H9 (cell line): ENCODE results near the gene PCDH9. TPM values are rescaled to one million over a fixed set of nuclear protein-coding genes. Genes with fewer than 3 reads are reported as not detected.

Experiments
- DNase-seq: peaks from one replicate; pipeline ENCODE4 v3.0.0-alpha.2; 2017
- H2AFZ ChIP-seq: one replicate; pipeline ENCODE4 v1.6.1; 2013; ENCODE audit warnings: mild to moderate bottlenecking, low read length, control low read depth, moderate library complexity
- H2AK5ac ChIP-seq: 2 replicates; pipeline ENCODE4 v1.6.1; 2013; ENCODE audit warnings: low read length, control low read depth, mixed read lengths; ENCODE audit not compliant: insufficient read length
- H2BK120ac ChIP-seq: one replicate; pipeline ENCODE4 v1.6.1; 2013; ENCODE audit warnings: low read depth, mild to moderate bottlenecking, low read length, control low read depth, inconsistent platforms; ENCODE audit not compliant: poor library complexity, severe bottlenecking
- H2BK12ac ChIP-seq: 2 replicates; pipeline ENCODE4 v1.6.1; 2013; ENCODE audit warnings: low read length, control low read depth, mixed read lengths, low read depth; ENCODE audit not compliant: insufficient read length
- H2BK15ac ChIP-seq: 2 replicates; pipeline ENCODE4 v1.6.1; 2013; ENCODE audit warnings: low read depth, low read length, control low read depth
- H2BK20ac ChIP-seq: one replicate; pipeline ENCODE4 v1.6.1; 2013; ENCODE audit warnings: low read depth, mild to moderate bottlenecking, low read length, control low read depth, inconsistent platforms; ENCODE audit not compliant: poor library complexity, severe bottlenecking
- H2BK5ac ChIP-seq: 2 replicates; pipeline ENCODE4 v1.6.1; 2013; ENCODE audit warnings: low read length, control low read depth, mixed read lengths; ENCODE audit not compliant: insufficient read length
- H3K14ac ChIP-seq: 2 replicates; pipeline ENCODE4 v1.6.1; 2013; ENCODE audit warnings: low read length, control low read depth; ENCODE audit not compliant: insufficient read depth
- H3K18ac ChIP-seq: 2 replicates; pipeline ENCODE4 v1.6.1; 2013; ENCODE audit warnings: low read depth, mild to moderate bottlenecking, mixed read lengths, low read length, control low read depth; ENCODE audit not compliant: insufficient read length
- H3K23ac ChIP-seq: 2 replicates; pipeline ENCODE4 v1.6.1; 2013; ENCODE audit warnings: low read length, control low read depth, mixed read lengths, low read depth; ENCODE audit not compliant: insufficient read length
- H3K23me2 ChIP-seq: 2 replicates; pipeline ENCODE4 v1.6.1; 2013; ENCODE audit warnings: low read depth, mild to moderate bottlenecking, mixed read lengths, low read length, control low read depth; ENCODE audit not compliant: insufficient read length, poor library complexity, severe bottlenecking
- H3K27ac ChIP-seq: 2 replicates; pipeline ENCODE4 v1.5.1; 2013; ENCODE audit warnings: low read length, control low read depth, mixed read lengths, low read depth; ENCODE audit not compliant: insufficient read length
- H3K27me3 ChIP-seq: 2 replicates; pipeline ENCODE4 v1.6.1; 2013; ENCODE audit warnings: low read length, control low read depth, inconsistent platforms; ENCODE audit not compliant: insufficient read depth
- H3K4ac ChIP-seq: 2 replicates; pipeline ENCODE4 v1.6.1; 2013; ENCODE audit warnings: low read depth, mild to moderate bottlenecking, control low read depth, inconsistent platforms, low read length, moderate library complexity
- H3K4me1 ChIP-seq: 2 replicates; pipeline ENCODE4 v1.6.1; 2013; ENCODE audit warnings: low read length, control low read depth, inconsistent platforms; ENCODE audit not compliant: insufficient read depth
- H3K4me2 ChIP-seq: 2 replicates; pipeline ENCODE4 v1.6.1; 2013; ENCODE audit warnings: low read length, control low read depth, mixed read lengths; ENCODE audit not compliant: insufficient read length, insufficient read depth
- H3K56ac ChIP-seq: 2 replicates; pipeline ENCODE4 v1.6.1; 2013; ENCODE audit warnings: low read depth, mild to moderate bottlenecking, mixed read lengths, low read length, control low read depth; ENCODE audit not compliant: insufficient read length
- H3K79me1 ChIP-seq: 2 replicates; pipeline ENCODE4 v1.6.1; 2013; ENCODE audit warnings: low read depth, mild to moderate bottlenecking, moderate library complexity, low read length, control low read depth, inconsistent platforms; ENCODE audit not compliant: insufficient read depth, poor library complexity, severe bottlenecking
- H3K79me2 ChIP-seq: 2 replicates; pipeline ENCODE4 v1.6.1; 2013; ENCODE audit warnings: low read length, control low read depth, inconsistent platforms; ENCODE audit not compliant: insufficient read depth
- H3K9ac ChIP-seq: 2 replicates; pipeline ENCODE4 v1.6.1; 2013; ENCODE audit warnings: low read length, control low read depth, mixed read lengths; ENCODE audit not compliant: insufficient read length; ENCODE audit errors: extremely low read depth
- H3K9me3 ChIP-seq: one replicate; pipeline ENCODE4 v1.6.1; 2013; ENCODE audit warnings: low read depth, low read length, inconsistent platforms; ENCODE audit not compliant: control insufficient read depth
- H3T11ph ChIP-seq: one replicate; pipeline ENCODE4 v1.6.1; 2013; ENCODE audit warnings: mild to moderate bottlenecking, low read length, control low read depth, inconsistent platforms
- H4K20me1 ChIP-seq: one replicate; pipeline ENCODE4 v1.6.1; 2013; ENCODE audit not compliant: control insufficient read depth, insufficient read length, insufficient read depth
- H4K5ac ChIP-seq: 2 replicates; pipeline ENCODE4 v1.6.1; 2013; ENCODE audit warnings: low read depth, mild to moderate bottlenecking, mixed read lengths, low read length, control low read depth; ENCODE audit not compliant: insufficient read length
- H4K8ac ChIP-seq: replicated peaks from 2 replicates; pipeline ENCODE4 v1.6.1; 2013; ENCODE audit warnings: low read length, control low read depth, mixed read lengths, low read depth; ENCODE audit not compliant: insufficient read length
- H4K91ac ChIP-seq: 2 replicates; pipeline ENCODE4 v1.6.1; 2013; ENCODE audit warnings: low read depth, mild to moderate bottlenecking, moderate library complexity, mixed read lengths, low read length, control low read depth; ENCODE audit not compliant: insufficient read length
- H3K27ac Mint-ChIP-seq, 3 experiments: 2 replicates in 2 of 3; 3 replicates in 1 of 3; pipeline ENCODE4 v1.8.0; 2020 to 2021; ENCODE audit warnings: mixed read lengths in 3 of 3, mild to moderate bottlenecking in 1 of 3, moderate library complexity in 1 of 3
- H3K27me3 Mint-ChIP-seq: 2 replicates; pipeline ENCODE4 v1.8.0; 2021; ENCODE audit warnings: low read depth, mild to moderate bottlenecking, moderate library complexity, mixed read lengths
- H3K36me3 Mint-ChIP-seq, 3 experiments: 2 replicates in 2 of 3; 3 replicates in 1 of 3; pipeline ENCODE4 v1.8.0; 2020 to 2021; ENCODE audit warnings: low read depth in 3 of 3, mixed read lengths in 3 of 3; ENCODE audit not compliant: insufficient read depth in 1 of 3
- H3K4me1 Mint-ChIP-seq, 2 experiments: 2 replicates each; pipeline ENCODE4 v1.8.0; 2020; ENCODE audit warnings: mixed read lengths in 2 of 2
- H3K4me3 Mint-ChIP-seq, 2 experiments: 2 replicates in 1 of 2; 3 replicates in 1 of 2; pipeline ENCODE4 v1.8.0; 2020 to 2021; ENCODE audit warnings: mild to moderate bottlenecking in 2 of 2, mixed read lengths in 2 of 2, moderate library complexity in 1 of 2
- H3K9me3 Mint-ChIP-seq, 2 experiments: 2 replicates in 1 of 2; 3 replicates in 1 of 2; pipeline ENCODE4 v1.8.0; 2020; ENCODE audit warnings: mild to moderate bottlenecking in 2 of 2, mixed read lengths in 2 of 2, moderate library complexity in 1 of 2
- WGBS: extraction: QIAGEN DNeasy Blood & Tissue Kit; methylation state at CpG from one replicate; pipeline ENCODE4 v1.1.7; 2013; ENCODE audit warnings: missing lambda C conversion rate, low lambda C conversion rate, mixed read lengths; ENCODE audit not compliant: insufficient read length; ENCODE audit errors: extremely low coverage; 5-methylcytosine and 5-hydroxymethylcytosine counted together
- total RNA-seq: library from RNA; stranded (reverse); gene quantifications from 2 replicates; pipeline ENCODE4 v1.2.1, GENCODE V29; 2021
- TF ChIP-seq, protein P1 (sequence below): fragments of 200-600 bp; sonication (generic); conservative IDR thresholded peaks from 3 replicates; pipeline ENCODE4 v1.8.0; 2021; ENCODE audit warnings: antibody characterized with exemption, mild to moderate bottlenecking

The PCDH9 gene
- total RNA-seq, 1 experiment from 2014 or later = 0.11 TPM

DNA sequence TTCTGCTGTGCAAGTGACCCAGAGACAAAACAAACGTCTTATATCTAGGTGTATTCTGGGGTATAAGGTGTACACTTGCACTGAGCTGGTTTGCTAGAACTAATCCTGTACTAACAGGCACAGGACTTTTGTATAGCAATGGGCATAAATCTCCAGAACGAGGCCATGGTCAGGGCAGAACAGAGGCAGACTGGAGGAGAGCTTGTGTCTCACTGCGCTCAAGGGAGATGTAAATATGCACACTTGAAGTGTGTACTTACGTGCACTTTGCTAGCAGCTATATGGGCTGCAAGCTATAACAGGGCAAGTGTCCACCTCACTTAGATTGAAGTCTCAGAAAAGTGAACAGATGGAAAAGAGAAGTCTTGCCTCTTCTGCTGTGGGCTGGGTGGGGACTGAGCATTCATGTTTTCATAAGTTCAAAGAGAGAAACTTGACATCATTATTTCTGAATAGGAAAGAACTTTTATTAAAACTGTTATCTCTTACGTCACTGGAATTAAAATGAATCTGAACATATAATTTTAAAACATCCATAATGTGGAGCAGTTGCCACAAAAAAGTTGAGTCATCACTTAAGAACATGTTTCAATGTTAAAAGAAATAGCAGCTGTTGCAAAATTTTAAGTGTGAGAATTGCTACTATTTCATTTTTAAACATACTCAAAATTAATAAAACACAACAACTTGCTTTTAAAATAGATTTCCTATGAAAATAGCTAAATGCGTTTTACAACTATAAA lies 888.3 kb downstream of the PCDH9 start:
- no peak overlapping the region for H3K9ac ChIP-seq
- no peak overlapping the region for H3T11ph ChIP-seq
- TF ChIP-seq, protein P1, sequence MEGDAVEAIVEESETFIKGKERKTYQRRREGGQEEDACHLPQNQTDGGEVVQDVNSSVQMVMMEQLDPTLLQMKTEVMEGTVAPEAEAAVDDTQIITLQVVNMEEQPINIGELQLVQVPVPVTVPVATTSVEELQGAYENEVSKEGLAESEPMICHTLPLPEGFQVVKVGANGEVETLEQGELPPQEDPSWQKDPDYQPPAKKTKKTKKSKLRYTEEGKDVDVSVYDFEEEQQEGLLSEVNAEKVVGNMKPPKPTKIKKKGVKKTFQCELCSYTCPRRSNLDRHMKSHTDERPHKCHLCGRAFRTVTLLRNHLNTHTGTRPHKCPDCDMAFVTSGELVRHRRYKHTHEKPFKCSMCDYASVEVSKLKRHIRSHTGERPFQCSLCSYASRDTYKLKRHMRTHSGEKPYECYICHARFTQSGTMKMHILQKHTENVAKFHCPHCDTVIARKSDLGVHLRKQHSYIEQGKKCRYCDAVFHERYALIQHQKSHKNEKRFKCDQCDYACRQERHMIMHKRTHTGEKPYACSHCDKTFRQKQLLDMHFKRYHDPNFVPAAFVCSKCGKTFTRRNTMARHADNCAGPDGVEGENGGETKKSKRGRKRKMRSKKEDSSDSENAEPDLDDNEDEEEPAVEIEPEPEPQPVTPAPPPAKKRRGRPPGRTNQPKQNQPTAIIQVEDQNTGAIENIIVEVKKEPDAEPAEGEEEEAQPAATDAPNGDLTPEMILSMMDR = no peak
- H2BK120ac ChIP-seq = no peak overlapping the region
- no peak overlapping the region for H2AFZ ChIP-seq
- no peak overlapping the region for H3K18ac ChIP-seq
- no peaks in the 10 kb centered on the region for H3K9me3 ChIP-seq
- no peak overlapping the region for H2BK12ac ChIP-seq
- H3K4me2 ChIP-seq = no peak overlapping the region
- no peaks in the 10 kb centered on the region for H3K23me2 ChIP-seq
- H3K23ac ChIP-seq = no peak overlapping the region
- H3K27me3 ChIP-seq = no peaks in the 10 kb centered on the region
- H3K4me3 Mint-ChIP-seq = no peak overlapping the region
- no peaks in the 10 kb centered on the region for H3K79me2 ChIP-seq
- H4K8ac ChIP-seq = no peak overlapping the region
- no peak overlapping the region for H3K27ac ChIP-seq
- no peak overlapping the region for H2BK15ac ChIP-seq
- no CpG with 5 or more reads among the region's 6 CpGs for WGBS
- H3K4ac ChIP-seq = no peak overlapping the region
- no peak for DNase-seq
- H3K27me3 Mint-ChIP-seq = no peaks in the 10 kb centered on the region
- no peak overlapping the region for H2AK5ac ChIP-seq
- no peaks in the 10 kb centered on the region for H3K36me3 Mint-ChIP-seq
- no peak overlapping the region for H2BK5ac ChIP-seq
- H4K20me1 ChIP-seq = no peaks in the 10 kb centered on the region
- H3K4me1 Mint-ChIP-seq = peaks cover 16 to 17% of the 10 kb centered on the region in 2 experiments
- H4K5ac ChIP-seq = no peak overlapping the region
- no peak overlapping the region for H3K27ac Mint-ChIP-seq
- no peak overlapping the region for H4K91ac ChIP-seq
- no peak overlapping the region for H2BK20ac ChIP-seq
- H3K9me3 Mint-ChIP-seq = no peaks in the 10 kb centered on the region
- H3K79me1 ChIP-seq = no peaks in the 10 kb centered on the region
- H3K4me1 ChIP-seq = peaks cover 10% of the 10 kb centered on the region; the same call in 1 of the 2 replicates
- H3K56ac ChIP-seq = no peak overlapping the region
- no peak overlapping the region for H3K14ac ChIP-seq
